DMS 273 treated with DMSO at 0.1 percent for 48 hours (cell line): Measurements from ENCODE around the gene FSHR.

Experiments used
- DNase-seq: peaks from one replicate; lab custom pipeline; 2025; lab: John Stamatoyannopoulos, UW

Gene FSHR

GRCh38 chr2:49111456-49111855 lies 42.9 kb downstream of the FSHR start:
- no peak for DNase-seq

- DNase-seq: no peak
These were observed 43.3 kb downstream of the FSHR start for GRCh38 chr2:49111006-49111405.

- no peak for DNase-seq
These were observed 43.7 kb downstream of the FSHR start for GRCh38 chr2:49110571-49110970.

GRCh38 chr2:49108851-49109250 lies 45.5 kb downstream of the FSHR start:
- DNase-seq: no peak

GRCh38 chr2:49108436-49108835 lies 45.9 kb downstream of the FSHR start:
- DNase-seq: no peak

DNA sequence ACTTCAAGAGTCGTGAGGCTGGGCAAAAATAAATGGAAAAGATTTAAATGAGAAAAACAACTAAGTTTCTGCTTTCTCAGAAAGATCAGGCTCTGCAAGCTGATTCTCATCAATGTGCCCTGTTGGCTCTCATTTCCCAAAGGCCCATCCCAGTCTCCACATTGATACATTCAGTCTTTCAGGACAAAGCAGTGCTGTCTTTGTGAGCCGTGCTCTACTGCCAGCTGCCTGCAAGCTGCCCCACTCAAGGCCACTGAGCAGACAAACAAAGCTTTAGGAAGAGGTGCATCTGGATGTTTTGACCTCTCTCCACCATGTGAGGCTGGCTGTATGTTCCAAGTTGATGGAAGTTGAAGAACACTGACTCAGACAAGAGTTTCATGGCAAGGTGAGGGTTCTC lies 48.8 kb downstream of the FSHR start:
- no peak for DNase-seq

DNA sequence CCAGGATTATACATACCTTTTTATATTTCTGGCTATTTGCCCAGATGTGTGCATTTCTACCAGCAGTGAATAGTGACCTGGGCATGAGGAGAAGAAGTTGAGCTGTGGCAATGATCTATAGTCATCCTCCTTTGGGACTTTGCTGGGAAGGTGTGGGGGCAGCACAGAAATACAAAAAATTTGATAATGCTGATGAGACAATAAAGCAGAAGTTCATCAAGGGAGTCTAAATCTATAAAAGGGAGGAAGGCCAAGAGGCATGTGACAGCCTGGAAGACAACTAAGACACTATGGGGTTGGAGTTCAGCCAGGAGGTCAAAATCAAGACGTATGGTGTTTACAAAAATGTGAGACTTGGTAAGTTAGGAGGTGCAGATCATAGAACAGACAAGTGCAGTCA lies 52.2 kb downstream of the FSHR start:
- DNase-seq: no peak

DNA sequence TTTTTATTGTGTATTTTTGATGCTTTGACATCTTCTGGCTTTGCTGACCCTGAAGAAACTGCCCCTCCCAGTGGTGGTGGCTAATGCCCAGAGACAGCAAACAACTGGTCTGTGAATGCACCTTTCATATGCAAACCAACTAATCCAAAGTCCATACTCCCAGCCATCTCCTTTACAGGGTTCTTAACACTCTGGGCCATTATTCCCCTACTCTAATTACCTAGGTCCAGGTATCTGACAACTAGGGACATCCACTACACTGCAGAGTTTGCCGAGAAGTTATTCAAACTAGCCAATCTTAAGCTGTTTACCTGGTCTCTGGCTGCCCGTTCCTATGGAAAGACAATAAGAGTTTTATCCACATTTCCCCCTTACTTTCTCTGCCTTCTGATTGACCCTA lies 73.6 kb downstream of the FSHR start:
- DNase-seq: no peak

- no peak for DNase-seq
These were observed 83.6 kb downstream of the FSHR start for GRCh38 chr2:49070716-49071115.

DNA sequence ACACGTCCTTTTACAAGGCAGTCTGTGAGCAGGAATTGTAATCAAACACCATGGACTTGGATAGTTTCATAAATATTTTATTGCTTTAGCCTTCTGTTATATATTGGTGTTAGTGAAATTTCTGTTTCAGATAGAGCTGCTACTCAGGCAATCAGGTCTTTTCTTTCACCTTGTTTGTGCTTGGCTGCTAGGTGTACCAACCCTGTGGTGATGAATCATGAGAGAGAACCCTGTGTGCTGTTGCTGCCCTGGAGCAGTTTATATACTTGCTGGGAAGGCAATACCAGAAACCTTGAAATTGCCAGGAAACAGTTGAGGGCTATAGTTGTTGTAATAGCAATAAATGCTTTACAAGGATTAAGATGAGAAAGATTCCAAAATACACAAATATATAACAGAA lies 84.5 kb downstream of the FSHR start:
- DNase-seq: no peak

DNA sequence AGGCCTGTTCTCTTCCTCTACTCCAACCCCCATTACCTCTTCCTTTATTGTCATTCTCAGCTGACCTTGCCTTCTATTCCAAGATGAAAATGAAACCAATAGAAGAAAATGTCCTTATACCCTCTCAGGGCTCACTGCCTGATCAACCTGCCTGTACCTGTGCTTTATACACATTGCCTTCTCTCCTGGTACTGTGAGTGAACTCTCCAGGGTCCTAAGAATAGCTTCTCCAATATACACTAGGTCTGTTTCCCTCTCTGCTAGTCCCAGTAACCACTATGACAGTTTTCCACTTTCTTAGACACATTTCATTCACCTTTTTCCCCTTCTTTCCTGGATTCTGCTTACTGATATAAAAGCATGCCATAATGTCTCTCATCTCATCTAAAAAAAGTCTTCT lies 85.7 kb downstream of the FSHR start:
- no peak for DNase-seq

GRCh38 chr2:49067971-49068370 lies 86.3 kb downstream of the FSHR start:
- DNase-seq: no peak

DNA sequence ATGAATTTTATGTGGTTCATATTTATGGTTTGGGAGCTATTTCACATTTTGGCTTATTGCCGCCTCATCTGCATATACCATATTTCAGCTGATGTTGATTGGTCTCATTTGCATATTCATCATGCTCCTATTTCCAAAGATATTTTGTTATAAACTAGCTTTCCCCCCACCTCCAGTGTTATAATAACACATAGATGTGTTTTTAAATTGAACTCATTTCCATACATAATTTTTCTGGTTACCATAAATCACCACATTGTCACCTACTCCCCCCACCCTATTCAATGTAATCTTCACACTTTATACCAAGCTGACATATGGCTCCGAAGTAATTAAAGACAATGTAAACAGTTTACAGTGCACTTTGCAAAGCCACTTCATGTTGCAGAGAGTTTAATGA lies 101.2 kb downstream of the FSHR start:
- no peak for DNase-seq

DNA sequence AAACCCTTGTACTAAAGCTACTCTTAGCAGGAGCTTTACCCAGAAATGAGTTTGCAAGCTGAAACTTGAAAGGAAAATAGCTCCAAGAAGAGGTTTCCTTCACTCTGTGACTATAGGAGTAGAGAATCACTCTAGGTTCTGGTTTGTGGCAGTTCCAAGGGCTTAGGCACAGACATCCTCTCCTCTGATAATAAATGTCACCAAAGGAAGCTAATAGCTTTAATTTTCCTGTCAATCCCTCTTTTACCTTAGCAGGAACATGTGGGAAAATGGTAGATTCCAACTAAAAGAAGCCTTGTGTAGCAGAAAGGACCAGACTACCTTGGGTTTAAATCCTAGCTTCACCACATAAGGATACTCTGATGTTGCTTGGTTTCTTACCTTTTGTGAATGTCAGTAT lies 104.0 kb downstream of the FSHR start:
- no peak for DNase-seq

GRCh38 chr2:49049161-49049560 lies 105.2 kb downstream of the FSHR start:
- no peak for DNase-seq

GRCh38 chr2:49045083-49045482 lies 109.2 kb downstream of the FSHR start:
- no peak for DNase-seq

DNA sequence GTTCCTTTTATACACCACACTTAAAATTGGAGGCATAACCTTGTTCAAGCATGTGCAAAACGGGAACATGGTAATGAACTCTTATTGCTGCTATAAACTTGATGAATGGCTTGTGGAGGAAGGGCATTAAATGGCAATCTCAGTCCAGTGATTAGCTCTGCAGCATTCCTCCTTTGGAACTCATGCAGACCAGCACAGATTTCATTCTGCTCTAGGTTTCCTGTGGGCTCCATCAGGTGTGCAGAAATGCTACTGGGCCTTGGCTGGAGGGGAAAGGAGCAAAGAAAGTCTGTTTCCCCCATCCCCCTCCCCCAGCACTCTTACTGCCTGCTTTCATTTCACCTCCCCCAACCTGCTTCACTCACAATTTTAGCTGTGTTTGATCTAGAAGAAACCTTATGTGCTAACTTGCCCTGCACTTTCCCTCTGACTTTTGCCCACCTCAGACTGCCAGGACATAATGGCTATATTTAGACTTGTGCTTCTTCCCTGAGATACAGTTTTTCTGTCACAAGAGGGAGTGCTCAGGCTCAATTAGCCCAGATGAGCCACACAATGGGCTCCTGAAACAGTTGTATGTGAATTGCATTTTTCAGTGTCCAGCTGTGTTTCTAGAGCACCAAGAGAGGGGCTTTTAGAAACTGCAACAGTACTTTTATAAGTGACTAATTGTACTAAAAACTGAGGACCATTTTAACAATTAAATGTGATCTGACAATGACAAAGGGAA lies 109.8 kb downstream of the FSHR start:
- no peak for DNase-seq

DNA sequence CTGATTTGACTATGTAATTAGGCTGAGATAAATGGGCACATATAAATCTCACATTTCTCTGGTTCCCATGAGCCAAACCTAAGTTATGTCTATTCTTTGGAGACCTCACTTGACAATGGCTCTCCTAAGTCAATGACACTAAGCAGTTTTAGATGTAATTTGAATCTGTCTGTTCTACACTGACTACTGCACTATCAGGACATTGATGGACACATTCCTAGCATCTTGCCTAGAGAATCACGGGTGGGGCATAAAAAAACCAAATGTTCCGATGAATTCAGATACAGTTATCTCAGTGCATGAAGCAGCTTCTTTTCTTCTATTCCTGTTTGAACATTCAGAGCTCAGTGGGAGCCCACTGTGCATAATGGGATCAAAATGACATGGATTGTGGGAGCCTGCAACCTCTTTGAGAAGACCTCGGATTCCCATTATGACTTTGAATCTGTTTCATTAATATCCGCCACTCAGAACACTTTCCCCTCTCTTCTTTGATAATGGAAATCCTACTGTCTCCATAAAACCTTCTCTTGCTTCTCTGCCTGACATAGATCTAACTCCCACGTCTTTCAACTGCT lies 110.8 kb downstream of the FSHR start:
- DNase-seq: no peak

DNA sequence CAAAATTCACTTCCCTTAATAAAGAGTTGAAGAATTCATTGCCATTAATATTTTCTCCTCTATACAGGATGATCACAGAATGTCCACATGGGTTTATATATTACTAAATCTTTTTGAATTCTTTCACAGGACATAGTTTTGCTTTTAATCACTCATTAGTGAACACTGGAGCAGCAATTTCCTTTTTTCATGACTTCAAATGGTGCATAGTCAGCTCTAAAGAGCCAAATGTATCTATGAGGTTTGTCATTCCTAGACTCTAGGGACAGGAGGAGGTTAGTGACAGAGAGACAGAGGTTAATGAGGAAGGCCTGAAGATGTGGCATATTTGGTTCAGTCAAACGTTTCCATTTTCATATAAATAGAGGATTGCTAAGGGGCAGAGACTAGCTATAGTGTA lies 111.8 kb downstream of the FSHR start:
- no peak for DNase-seq

GRCh38 chr2:49041061-49041460 lies 113.3 kb downstream of the FSHR start:
- no peak for DNase-seq

DNA sequence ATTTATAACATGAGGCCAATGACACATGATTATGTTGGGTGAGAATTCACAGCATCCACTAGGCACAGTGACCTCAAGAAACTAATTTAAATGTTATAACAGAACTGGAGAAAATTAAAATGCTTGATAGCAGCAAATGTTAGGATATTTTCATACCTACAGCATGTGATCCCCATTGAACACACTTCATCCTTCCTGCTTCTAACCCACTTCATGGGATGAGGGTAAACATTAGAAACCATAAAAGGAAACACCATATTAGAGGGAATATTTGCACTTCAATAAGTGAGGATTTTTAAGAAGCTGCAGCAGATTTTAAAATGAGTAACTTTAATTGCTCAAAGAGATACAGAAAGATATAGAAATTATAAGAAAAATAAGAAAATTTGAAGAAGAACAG lies 117.1 kb downstream of the FSHR start:
- no peak for DNase-seq

DNA sequence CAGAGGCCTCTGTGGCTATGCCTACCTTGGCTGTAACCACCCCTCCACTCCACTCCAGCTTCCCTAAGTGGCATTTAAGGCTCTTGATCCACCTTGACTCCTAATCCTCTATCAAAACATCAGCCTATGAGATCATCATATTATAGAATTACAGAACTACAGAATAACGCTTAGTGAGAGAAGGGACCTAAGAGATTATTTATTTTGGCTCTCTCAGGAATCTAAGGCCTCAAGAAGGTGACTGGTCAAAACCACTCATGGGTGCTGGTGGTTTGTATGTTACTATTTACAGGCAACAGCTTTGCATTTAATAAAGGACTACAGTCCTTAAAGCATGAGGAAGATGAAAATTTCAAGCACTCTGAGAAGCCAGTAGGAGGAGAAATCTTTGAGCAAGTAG lies 118.8 kb downstream of the FSHR start:
- no peak for DNase-seq

- no peak for DNase-seq
These were observed 120.7 kb downstream of the FSHR start for GRCh38 chr2:49033394-49034185.
